Measurements from ENCODE around the gene PCDHB5. TPM values are rescaled to one million over a fixed set of nuclear protein-coding genes. Genes with fewer than 3 reads are reported as not detected.
"Not testable (repeated sequence)": the region's sequence is repeated elsewhere in the genome, so short reads cannot be mapped to it uniquely, and the experiment has no call there.

PCDHB5 gene
- total RNA-seq, 4 donors from 2014 or later: 7.1 to 21.4 (median 11.1) TPM

- Histone ChIP-seq H3K4me1 (no peaks in the 10 kb centered on the region), H3K4me3 (replicated peaks in 1 of 3) (no peak within 1 kb of the TSS), H3K27ac (no peak within 1 kb of the TSS), H3K9me3 (no peaks in the 10 kb centered on the region), H3K36me3 (no peaks in the 10 kb centered on the region), H3K27me3 (no peaks in the 10 kb centered on the region)
- 8 to 30% methylated on average over 18 of the region's 18 CpGs for WGBS, 2 donors
- intact Hi-C loops (cut with DNase I): no loop called here
- TF ChIP-seq CTCF (IDR thresholded peaks at IDR 0.05): peak in 1 of 6 experiments; percentile 7
- no peak for TF ChIP-seq POLR2A (IDR thresholded peaks at IDR 0.05)
- DNase-seq: no peak
These were observed 14.8 kb downstream of the PCDHB5 start, which contains the start of gene PCDHB6 for GRCh38 chr5:141149812-141150211. Gene PCDHB6 (plus strand): TSS chr5:141150057. CDS start chr5:141150258, 201 bp downstream.

GRCh38 chr5:141150224-141150992, 15.4 kb downstream of the PCDHB5 start:
- H3K4me3 ChIP-seq (replicated peaks in 1 of 3): no peak overlapping the region
- intact Hi-C loops (cut with DNase I): no loop called here
- no peak for DNase-seq
- no peaks in the 10 kb centered on the region for H3K9me3 ChIP-seq
- no peak overlapping the region for H3K27ac ChIP-seq
- TF ChIP-seq CTCF (IDR thresholded peaks at IDR 0.05): no peak
- TF ChIP-seq POLR2A (IDR thresholded peaks at IDR 0.05): no peak
- 34 to 61% methylated on average over 19 to 33 of the region's 33 CpGs for WGBS, 2 donors
- no peaks in the 10 kb centered on the region for H3K27me3 ChIP-seq
- H3K36me3 ChIP-seq: no peaks in the 10 kb centered on the region
- no peaks in the 10 kb centered on the region for H3K4me1 ChIP-seq

- intact Hi-C loops (cut with DNase I): no loop called here
- H3K9me3 ChIP-seq: no peaks in the 10 kb centered on the region
- no peaks in the 10 kb centered on the region for H3K4me1 ChIP-seq
- 24 to 74% methylated on average over 13 of the region's 13 CpGs for WGBS, 2 donors
- DNase-seq: no peak
- no peaks in the 10 kb centered on the region for H3K36me3 ChIP-seq
- TF ChIP-seq POLR2A (IDR thresholded peaks at IDR 0.05) (no peak), CTCF (IDR thresholded peaks at IDR 0.05) (no peak)
- H3K27ac ChIP-seq: no peak overlapping the region
- no peak overlapping the region for H3K4me3 ChIP-seq (replicated peaks in 1 of 3)
- H3K27me3 ChIP-seq: no peaks in the 10 kb centered on the region
These were observed 16.0 kb downstream of the PCDHB5 start for GRCh38 chr5:141150993-141151325.

GRCh38 chr5:141151632-141152031, 16.6 kb downstream of the PCDHB5 start:
- intact Hi-C loops (cut with DNase I); H3K4me1 ChIP-seq; H3K27ac ChIP-seq; H3K4me3 ChIP-seq (replicated peaks in 1 of 3); H3K27me3 ChIP-seq; H3K9me3 ChIP-seq; H3K36me3 ChIP-seq; DNase-seq: not testable (repeated sequence)
- WGBS, 2 donors: 15 to 59% methylated on average over 6 to 19 of the region's 41 CpGs

GRCh38 chr5:141152096-141152495, 17.1 kb downstream of the PCDHB5 start:
- H3K9me3 ChIP-seq; H3K27me3 ChIP-seq; H3K27ac ChIP-seq; DNase-seq; H3K36me3 ChIP-seq; intact Hi-C loops (cut with DNase I); H3K4me3 ChIP-seq (replicated peaks in 1 of 3); H3K4me1 ChIP-seq: not testable (repeated sequence)
- WGBS, 2 donors: 26 to 59% methylated on average over 20 to 23 of the region's 36 CpGs

- Histone ChIP-seq H3K27me3 (no peaks in the 10 kb centered on the region), H3K36me3 (no peaks in the 10 kb centered on the region), H3K4me3 (replicated peaks in 1 of 3) (no peak overlapping the region), H3K9me3 (no peaks in the 10 kb centered on the region), H3K4me1 (no peaks in the 10 kb centered on the region), H3K27ac (no peak overlapping the region)
- DNase-seq: no peak
- WGBS, 2 donors: 23 to 55% methylated on average over 21 of the region's 21 CpGs
- intact Hi-C loops (cut with DNase I): no loop called here
- TF ChIP-seq CTCF (IDR thresholded peaks at IDR 0.05): no peak
- no peak for TF ChIP-seq POLR2A (IDR thresholded peaks at IDR 0.05)
These were observed 20.8 kb downstream of the PCDHB5 start for GRCh38 chr5:141155540-141156374.

- H3K27me3 ChIP-seq; H3K27ac ChIP-seq; DNase-seq; H3K4me1 ChIP-seq; H3K9me3 ChIP-seq; H3K36me3 ChIP-seq; intact Hi-C loops (cut with DNase I); H3K4me3 ChIP-seq (replicated peaks in 1 of 3): not testable (repeated sequence)
- WGBS, 2 donors: 21 to 28% methylated on average over 11 to 12 of the region's 38 CpGs
These were observed 22.4 kb downstream of the PCDHB5 start for GRCh38 chr5:141157356-141157755.

- H3K27me3 ChIP-seq; intact Hi-C loops (cut with DNase I); H3K36me3 ChIP-seq; H3K4me1 ChIP-seq; H3K4me3 ChIP-seq (replicated peaks in 1 of 3); H3K27ac ChIP-seq; DNase-seq; H3K9me3 ChIP-seq: not testable (repeated sequence)
- WGBS, 2 donors: 39 to 53% methylated on average over 5 to 7 of the region's 28 CpGs
These were observed 22.9 kb downstream of the PCDHB5 start for GRCh38 chr5:141157901-141158300.
